PC-3 (cell line): ENCODE results near the gene WNT7A.

Source experiments
- EZH2 ChIP-seq: fragments of 300-600 bp; sonication (generic); IDR thresholded peaks from one replicate; pipeline ENCODE4 v1.6.1; 2017; ENCODE audit warnings: antibody characterized with exemption, mild to moderate bottlenecking, low read length; ENCODE audit not compliant: unreplicated experiment
- TF ChIP-seq, protein P1 (sequence below): fragments of 300-600 bp; sonication (generic); conservative IDR thresholded peaks from 2 replicates; pipeline ENCODE4 v1.5.1; 2017; ENCODE audit warnings: antibody characterized with exemption, low read depth, mild to moderate bottlenecking, low read length

DNA sequence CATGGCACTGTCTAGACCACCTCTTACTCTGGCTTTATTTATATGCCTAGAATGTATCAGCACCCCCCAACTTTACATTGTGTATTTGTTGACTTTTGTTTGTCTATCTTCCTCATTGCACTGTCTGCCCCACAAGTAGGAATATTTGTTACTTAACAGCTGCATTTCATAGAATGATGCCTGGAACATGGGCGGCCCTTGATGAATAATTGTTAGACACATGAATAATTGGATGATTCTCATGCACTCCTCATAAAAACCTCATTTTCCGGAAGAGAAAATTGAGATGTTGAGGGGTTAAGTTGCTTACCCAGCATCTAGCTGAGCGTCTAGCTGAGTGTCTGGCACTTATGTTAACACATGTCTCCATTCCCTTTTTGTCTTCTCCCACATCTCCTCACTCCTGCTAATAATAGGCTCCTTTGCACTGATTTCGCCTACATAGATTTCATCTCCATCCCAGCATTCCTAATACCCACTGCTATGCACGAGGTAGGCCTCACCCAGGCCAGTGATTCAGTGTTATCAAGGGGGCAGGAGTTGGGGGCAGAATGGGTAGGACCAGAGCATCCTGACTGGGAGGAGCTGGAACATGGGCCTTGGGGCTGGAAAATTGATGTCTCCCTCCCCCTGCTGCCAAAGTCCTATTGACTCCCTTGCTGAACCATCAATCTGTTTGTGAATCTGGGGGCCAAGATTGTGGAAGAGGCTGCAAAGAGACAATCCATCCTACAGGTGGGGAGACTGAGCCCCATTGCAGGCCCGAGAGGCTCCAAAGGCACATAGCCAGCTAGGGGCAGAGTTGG is 7.8 kb upstream of the WNT7A start:
- no peak for TF ChIP-seq EZH2
- TF ChIP-seq, protein P1, sequence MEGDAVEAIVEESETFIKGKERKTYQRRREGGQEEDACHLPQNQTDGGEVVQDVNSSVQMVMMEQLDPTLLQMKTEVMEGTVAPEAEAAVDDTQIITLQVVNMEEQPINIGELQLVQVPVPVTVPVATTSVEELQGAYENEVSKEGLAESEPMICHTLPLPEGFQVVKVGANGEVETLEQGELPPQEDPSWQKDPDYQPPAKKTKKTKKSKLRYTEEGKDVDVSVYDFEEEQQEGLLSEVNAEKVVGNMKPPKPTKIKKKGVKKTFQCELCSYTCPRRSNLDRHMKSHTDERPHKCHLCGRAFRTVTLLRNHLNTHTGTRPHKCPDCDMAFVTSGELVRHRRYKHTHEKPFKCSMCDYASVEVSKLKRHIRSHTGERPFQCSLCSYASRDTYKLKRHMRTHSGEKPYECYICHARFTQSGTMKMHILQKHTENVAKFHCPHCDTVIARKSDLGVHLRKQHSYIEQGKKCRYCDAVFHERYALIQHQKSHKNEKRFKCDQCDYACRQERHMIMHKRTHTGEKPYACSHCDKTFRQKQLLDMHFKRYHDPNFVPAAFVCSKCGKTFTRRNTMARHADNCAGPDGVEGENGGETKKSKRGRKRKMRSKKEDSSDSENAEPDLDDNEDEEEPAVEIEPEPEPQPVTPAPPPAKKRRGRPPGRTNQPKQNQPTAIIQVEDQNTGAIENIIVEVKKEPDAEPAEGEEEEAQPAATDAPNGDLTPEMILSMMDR, result no peak
